Measurements from ENCODE around the gene GALNT9. TPM values are rescaled to one million over a fixed set of nuclear protein-coding genes. Genes with fewer than 3 reads are reported as not detected.

The GALNT9 gene
- total RNA-seq, 1 donor from 2014 or later, result 1.6 TPM

GRCh38 chr12:132155771-132156572, 173.4 kb downstream of the GALNT9 start:
- Mint-ChIP-seq H3K27ac (no peak overlapping the region), H3K4me3 (no peak overlapping the region), H3K4me1 (ENCODE audit: unreplicated experiment) (no peaks in the 10 kb centered on the region), H3K27me3 (peaks cover 5% of the 10 kb centered on the region), H3K9me3 (no peaks in the 10 kb centered on the region), H3K36me3 (no peaks in the 10 kb centered on the region)
- TF ChIP-seq CTCF (conservative IDR thresholded peaks at IDR 0.05), result no peak
- DNase-seq (ENCODE audit: extremely low spot score, unreplicated experiment), result no peak

- no peak for TF ChIP-seq CTCF (conservative IDR thresholded peaks at IDR 0.05)
- H3K27ac Mint-ChIP-seq, result no peak overlapping the region
- H3K4me3 Mint-ChIP-seq, result no peak overlapping the region
- no peaks in the 10 kb centered on the region for H3K36me3 Mint-ChIP-seq
- peaks cover 3% of the 10 kb centered on the region for H3K27me3 Mint-ChIP-seq
- no peaks in the 10 kb centered on the region for H3K4me1 Mint-ChIP-seq (ENCODE audit: unreplicated experiment)
- DNase-seq (ENCODE audit: extremely low spot score, unreplicated experiment), result no peak
- no peaks in the 10 kb centered on the region for H3K9me3 Mint-ChIP-seq
These were observed 174.2 kb downstream of the GALNT9 start for GRCh38 chr12:132154941-132155770.

GRCh38 chr12:132154341-132154761, 175.0 kb downstream of the GALNT9 start:
- H3K4me3 Mint-ChIP-seq, result no peak overlapping the region
- no peaks in the 10 kb centered on the region for H3K27me3 Mint-ChIP-seq
- H3K4me1 Mint-ChIP-seq (ENCODE audit: unreplicated experiment), result no peaks in the 10 kb centered on the region
- H3K27ac Mint-ChIP-seq, result no peak overlapping the region
- H3K36me3 Mint-ChIP-seq, result no peaks in the 10 kb centered on the region
- no peaks in the 10 kb centered on the region for H3K9me3 Mint-ChIP-seq
- no peak for TF ChIP-seq CTCF (conservative IDR thresholded peaks at IDR 0.05)
- no peak for DNase-seq (ENCODE audit: extremely low spot score, unreplicated experiment)

GRCh38 chr12:132153501-132154340, 175.7 kb downstream of the GALNT9 start:
- H3K4me1 Mint-ChIP-seq (ENCODE audit: unreplicated experiment), result no peaks in the 10 kb centered on the region
- TF ChIP-seq CTCF (conservative IDR thresholded peaks at IDR 0.05), result peak; percentile 96
- H3K27me3 Mint-ChIP-seq, result no peaks in the 10 kb centered on the region
- no peak for DNase-seq (ENCODE audit: extremely low spot score, unreplicated experiment)
- no peak overlapping the region for H3K27ac Mint-ChIP-seq
- no peak overlapping the region for H3K4me3 Mint-ChIP-seq
- H3K9me3 Mint-ChIP-seq, result no peaks in the 10 kb centered on the region
- H3K36me3 Mint-ChIP-seq, result no peaks in the 10 kb centered on the region

GRCh38 chr12:132152953-132153352, 176.4 kb downstream of the GALNT9 start:
- H3K9me3 Mint-ChIP-seq, result no peaks in the 10 kb centered on the region
- H3K27ac Mint-ChIP-seq, result no peak overlapping the region
- H3K36me3 Mint-ChIP-seq, result no peaks in the 10 kb centered on the region
- no peaks in the 10 kb centered on the region for H3K4me1 Mint-ChIP-seq (ENCODE audit: unreplicated experiment)
- no peak for DNase-seq (ENCODE audit: extremely low spot score, unreplicated experiment)
- no peak overlapping the region for H3K4me3 Mint-ChIP-seq
- TF ChIP-seq CTCF (conservative IDR thresholded peaks at IDR 0.05), result no peak
- H3K27me3 Mint-ChIP-seq, result no peaks in the 10 kb centered on the region
